ENCODE results near the gene ZNF609.

Gene ZNF609

DNA sequence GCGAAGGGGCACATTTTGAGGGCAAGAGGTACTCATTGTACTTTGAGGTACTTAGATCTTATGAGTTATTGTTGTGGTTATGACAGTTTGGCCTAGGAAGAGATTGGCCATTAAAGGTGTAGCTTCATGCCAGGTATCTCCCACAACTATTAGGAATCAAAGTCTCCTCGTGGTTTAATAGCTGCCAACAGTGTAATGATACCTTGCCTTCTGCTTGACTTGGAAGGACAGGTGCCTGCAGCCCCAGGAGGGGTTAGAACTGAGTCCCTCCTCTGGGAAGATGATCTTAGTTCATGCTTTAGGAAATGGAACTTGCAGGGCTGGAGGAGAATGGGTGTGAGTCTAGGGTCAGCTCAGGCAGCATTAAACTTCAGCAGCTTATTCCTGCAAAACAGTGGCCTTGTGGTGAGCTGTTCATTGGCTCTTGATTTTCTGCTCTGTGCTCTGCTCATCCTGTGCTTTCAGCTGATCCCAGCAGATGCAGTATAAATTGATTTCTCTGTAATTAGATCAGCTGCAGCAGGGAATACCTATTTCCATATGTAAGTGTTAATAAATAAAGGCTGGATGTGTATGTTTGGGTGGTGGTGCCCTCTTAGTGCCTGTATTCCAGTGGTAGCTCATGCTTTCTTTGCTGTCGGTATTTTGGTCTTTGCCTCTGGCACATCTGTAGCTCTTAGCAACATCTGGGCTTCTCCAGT, 40.5 kb downstream of the ZNF609 start:
- Histone ChIP-seq H3K9me3 (no peaks in the 10 kb centered on the region), H3K4me3 (ENCODE audit: low read depth in 1 of 2, low read length in 1 of 2) (no peak overlapping the region), H3K27me3 (no peaks in the 10 kb centered on the region), H3K27ac (no peak overlapping the region), H3K4me1 (ENCODE audit: control insufficient read depth in 1 of 2, insufficient read depth in 1 of 2, low read depth in 1 of 2, low read length in 1 of 2) (peaks cover 16 to 21% of the 10 kb centered on the region in 2 experiments), H3K36me3 (peaks cover 16% of the 10 kb centered on the region)
- TF ChIP-seq, protein P1, sequence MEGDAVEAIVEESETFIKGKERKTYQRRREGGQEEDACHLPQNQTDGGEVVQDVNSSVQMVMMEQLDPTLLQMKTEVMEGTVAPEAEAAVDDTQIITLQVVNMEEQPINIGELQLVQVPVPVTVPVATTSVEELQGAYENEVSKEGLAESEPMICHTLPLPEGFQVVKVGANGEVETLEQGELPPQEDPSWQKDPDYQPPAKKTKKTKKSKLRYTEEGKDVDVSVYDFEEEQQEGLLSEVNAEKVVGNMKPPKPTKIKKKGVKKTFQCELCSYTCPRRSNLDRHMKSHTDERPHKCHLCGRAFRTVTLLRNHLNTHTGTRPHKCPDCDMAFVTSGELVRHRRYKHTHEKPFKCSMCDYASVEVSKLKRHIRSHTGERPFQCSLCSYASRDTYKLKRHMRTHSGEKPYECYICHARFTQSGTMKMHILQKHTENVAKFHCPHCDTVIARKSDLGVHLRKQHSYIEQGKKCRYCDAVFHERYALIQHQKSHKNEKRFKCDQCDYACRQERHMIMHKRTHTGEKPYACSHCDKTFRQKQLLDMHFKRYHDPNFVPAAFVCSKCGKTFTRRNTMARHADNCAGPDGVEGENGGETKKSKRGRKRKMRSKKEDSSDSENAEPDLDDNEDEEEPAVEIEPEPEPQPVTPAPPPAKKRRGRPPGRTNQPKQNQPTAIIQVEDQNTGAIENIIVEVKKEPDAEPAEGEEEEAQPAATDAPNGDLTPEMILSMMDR (IDR thresholded peaks at IDR 0.05): no peak

DNA sequence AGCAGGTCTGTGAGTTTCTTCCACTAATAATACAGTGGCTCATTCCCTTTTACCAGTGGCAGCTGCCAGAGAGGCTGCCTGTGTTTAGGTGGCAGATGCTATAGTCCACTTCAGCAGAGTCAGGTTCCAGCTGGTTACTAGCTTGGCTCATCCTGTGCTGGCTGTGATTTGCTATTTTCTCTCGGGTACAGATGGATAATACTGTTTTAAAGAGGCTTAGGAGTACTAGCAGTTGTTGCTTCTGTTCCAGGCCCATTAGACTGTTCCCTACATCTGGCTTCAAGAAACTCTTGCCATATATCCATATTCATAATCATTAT, 41.0 kb downstream of the ZNF609 start:
- H3K4me1 ChIP-seq (ENCODE audit: control insufficient read depth in 1 of 2, insufficient read depth in 1 of 2, low read depth in 1 of 2, low read length in 1 of 2): peaks cover 16 to 21% of the 10 kb centered on the region in 2 experiments
- H3K9me3 ChIP-seq: no peaks in the 10 kb centered on the region
- H3K27ac ChIP-seq: no peak overlapping the region
- H3K36me3 ChIP-seq: peaks cover 16% of the 10 kb centered on the region
- TF ChIP-seq, protein P1 (IDR thresholded peaks at IDR 0.05): no peak
- no peaks in the 10 kb centered on the region for H3K27me3 ChIP-seq
- no peak overlapping the region for H3K4me3 ChIP-seq (ENCODE audit: low read depth in 1 of 2, low read length in 1 of 2)

DNA sequence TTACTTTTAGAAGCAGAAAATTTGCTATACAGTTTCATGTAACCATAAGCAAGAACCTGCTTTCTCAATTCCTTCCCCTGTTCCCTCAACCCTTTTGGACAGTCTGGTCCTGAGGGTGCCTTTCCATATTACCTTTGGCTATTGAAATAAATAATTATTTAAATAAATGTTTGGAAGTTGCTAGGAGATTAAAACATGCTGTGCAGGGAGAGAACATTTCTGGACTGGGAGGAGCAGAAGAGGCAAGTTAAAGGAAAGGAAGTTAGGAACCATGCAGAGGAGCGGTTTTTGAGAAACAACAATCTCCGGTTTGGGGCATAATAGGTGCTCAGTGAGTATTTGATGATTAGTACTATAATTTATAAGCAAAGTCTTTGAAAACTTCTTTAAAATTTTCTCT, 41.8 kb downstream of the ZNF609 start:
- no peak overlapping the region for H3K4me3 ChIP-seq (ENCODE audit: low read depth in 1 of 2, low read length in 1 of 2)
- no peaks in the 10 kb centered on the region for H3K9me3 ChIP-seq
- peak overlapping the region; percentile 51 for H3K27ac ChIP-seq
- H3K4me1 ChIP-seq (ENCODE audit: control insufficient read depth in 1 of 2, insufficient read depth in 1 of 2, low read depth in 1 of 2, low read length in 1 of 2): peaks cover 16 to 21% of the 10 kb centered on the region in 2 experiments
- H3K36me3 ChIP-seq: peaks cover 16% of the 10 kb centered on the region
- H3K27me3 ChIP-seq: no peaks in the 10 kb centered on the region
- TF ChIP-seq, protein P1 (IDR thresholded peaks at IDR 0.05): no peak

DNA sequence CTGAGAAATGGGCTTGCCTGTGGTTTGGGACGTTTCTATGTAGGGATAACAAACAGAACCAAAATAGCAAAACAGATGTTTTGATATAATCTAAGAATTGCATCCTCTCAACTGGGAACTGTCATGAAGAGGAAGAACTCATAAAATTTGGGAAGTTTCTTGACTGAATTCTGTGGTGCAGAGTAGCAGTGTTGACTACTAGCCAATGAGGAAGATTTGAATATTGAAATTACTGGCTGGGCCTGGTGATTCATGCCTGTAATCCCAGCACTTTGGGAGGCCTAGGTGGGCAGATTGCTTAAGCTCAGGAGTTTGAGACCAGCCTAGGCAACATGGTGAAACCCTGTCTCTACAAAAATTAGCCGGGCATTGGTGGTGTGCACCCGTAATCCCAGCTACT, 42.2 kb downstream of the ZNF609 start:
- TF ChIP-seq, protein P1 (IDR thresholded peaks at IDR 0.05): no peak
- Histone ChIP-seq H3K4me3 (ENCODE audit: low read depth in 1 of 2, low read length in 1 of 2) (no peak overlapping the region), H3K36me3 (peaks cover 16% of the 10 kb centered on the region), H3K27ac (peak overlapping the region; percentile 51), H3K4me1 (ENCODE audit: control insufficient read depth in 1 of 2, insufficient read depth in 1 of 2, low read depth in 1 of 2, low read length in 1 of 2) (peaks cover 16 to 21% of the 10 kb centered on the region in 2 experiments), H3K9me3 (no peaks in the 10 kb centered on the region), H3K27me3 (no peaks in the 10 kb centered on the region)

GRCh38 chr15:64503197-64503596, 42.8 kb downstream of the ZNF609 start:
- H3K9me3 ChIP-seq: no peaks in the 10 kb centered on the region
- peaks cover 16% of the 10 kb centered on the region for H3K36me3 ChIP-seq
- H3K4me1 ChIP-seq (ENCODE audit: control insufficient read depth in 1 of 2, insufficient read depth in 1 of 2, low read depth in 1 of 2, low read length in 1 of 2): peaks cover 16 to 21% of the 10 kb centered on the region in 2 experiments
- H3K27ac ChIP-seq: peak overlapping the region; percentile 51
- no peaks in the 10 kb centered on the region for H3K27me3 ChIP-seq
- H3K4me3 ChIP-seq (ENCODE audit: low read depth in 1 of 2, low read length in 1 of 2): no peak overlapping the region
- TF ChIP-seq, protein P1 (IDR thresholded peaks at IDR 0.05): no peak
